NCI-H460 (cell line): Measurements from ENCODE around the gene STMN3. TPM values are rescaled to one million over a fixed set of nuclear protein-coding genes. Genes with fewer than 3 reads are reported as not detected.

Experiments used
- DNase-seq: peaks from one replicate; pipeline ENCODE4 v3.0.0-alpha.2; 2016; ENCODE audit warnings: low read depth; ENCODE audit errors: extremely low read depth
- total RNA-seq: library from RNA; depleted of rRNA; stranded (reverse); fragments of >200 nt; shearing (Covaris generic); gene quantifications from 2 replicates; pipeline ENCODE4 v1.2.3, GENCODE V29; 2014

The STMN3 gene
- total RNA-seq, 1 experiment from 2014 or later = 1.8 TPM

- DNase-seq = no peak
These were observed 40.0 kb upstream of the STMN3 start for GRCh38 chr20:63693083-63693732.

GRCh38 chr20:63692436-63693082 is 39.3 kb upstream of the STMN3 start:
- DNase-seq = peak; percentile 41

DNA sequence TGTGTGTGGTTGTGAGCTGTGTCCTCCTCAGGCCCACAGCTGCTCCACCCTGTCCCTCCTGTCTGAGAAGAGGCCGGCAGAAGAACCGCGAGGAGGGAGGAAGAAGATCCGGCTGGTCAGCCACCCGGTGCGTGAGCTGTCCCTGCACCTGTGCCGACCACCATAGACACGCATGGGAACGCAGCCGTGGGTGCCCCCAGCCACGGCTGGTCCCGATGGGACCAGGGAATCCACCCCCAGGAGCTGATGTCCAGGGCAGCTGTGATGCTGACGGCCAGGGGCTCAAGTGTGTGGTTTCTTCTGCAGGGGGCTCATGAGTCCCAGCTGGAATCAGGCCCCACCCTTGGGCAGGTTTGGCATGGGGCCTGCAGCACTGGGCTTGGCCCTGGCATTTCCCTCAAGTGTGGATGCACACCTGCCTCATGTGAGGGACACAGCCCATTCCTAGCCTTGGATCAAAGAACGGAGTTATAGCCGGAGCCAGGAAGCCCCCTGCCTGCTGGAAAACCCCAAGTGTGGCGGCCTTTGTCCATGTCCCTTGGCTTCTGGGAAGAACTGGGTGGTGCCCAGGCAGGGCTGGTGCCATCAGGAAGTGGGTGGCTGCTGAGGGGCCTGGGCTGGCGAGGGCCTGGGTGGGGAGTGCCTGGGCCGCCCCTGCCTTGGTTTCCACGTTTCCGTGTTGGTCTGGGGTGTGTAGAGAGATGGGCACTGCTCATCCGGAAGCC is 38.6 kb upstream of the STMN3 start:
- DNase-seq = no peak

DNA sequence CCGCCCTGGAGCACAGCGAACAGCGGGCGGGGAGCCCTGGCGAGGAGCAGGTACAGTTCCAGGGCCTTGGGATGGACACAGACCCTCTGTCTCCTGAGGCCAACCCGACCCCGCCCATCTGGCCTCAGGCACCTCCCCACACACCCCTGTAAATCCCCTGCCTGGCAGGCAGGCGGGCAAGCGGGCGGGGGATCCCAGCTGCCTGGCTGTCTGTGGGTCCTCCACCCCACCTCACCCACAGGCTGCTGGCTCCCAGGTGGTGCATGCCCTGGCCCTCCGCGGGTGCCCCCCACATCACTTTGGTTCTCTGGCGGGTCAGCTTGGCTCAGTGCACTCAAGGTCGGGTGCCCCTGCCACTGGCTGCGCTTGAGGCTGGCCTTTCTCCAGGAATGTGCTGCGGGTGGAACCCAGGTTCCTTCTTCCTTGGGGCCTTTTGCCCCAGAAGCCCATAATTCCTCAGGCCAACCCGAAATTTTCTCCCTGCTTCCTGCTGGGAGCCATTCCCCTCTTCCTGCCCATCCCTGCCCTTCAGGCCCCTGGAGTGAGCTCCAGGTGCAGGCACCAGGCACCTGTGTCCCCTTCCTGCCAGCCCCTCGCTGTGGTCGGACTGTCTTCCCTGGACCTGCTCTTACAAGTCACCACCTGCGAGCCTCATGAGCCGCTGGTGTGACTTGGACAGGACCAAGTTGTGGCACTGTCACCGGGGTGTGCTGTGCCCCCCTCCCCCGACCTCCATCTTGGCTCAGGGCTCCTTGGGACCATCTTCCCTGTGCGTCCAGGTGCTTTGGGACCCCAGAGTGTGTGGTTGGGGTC is 37.9 kb upstream of the STMN3 start:
- DNase-seq = no peak

- no peak for DNase-seq
These were observed 37.0 kb upstream of the STMN3 start for GRCh38 chr20:63690003-63690897.

DNA sequence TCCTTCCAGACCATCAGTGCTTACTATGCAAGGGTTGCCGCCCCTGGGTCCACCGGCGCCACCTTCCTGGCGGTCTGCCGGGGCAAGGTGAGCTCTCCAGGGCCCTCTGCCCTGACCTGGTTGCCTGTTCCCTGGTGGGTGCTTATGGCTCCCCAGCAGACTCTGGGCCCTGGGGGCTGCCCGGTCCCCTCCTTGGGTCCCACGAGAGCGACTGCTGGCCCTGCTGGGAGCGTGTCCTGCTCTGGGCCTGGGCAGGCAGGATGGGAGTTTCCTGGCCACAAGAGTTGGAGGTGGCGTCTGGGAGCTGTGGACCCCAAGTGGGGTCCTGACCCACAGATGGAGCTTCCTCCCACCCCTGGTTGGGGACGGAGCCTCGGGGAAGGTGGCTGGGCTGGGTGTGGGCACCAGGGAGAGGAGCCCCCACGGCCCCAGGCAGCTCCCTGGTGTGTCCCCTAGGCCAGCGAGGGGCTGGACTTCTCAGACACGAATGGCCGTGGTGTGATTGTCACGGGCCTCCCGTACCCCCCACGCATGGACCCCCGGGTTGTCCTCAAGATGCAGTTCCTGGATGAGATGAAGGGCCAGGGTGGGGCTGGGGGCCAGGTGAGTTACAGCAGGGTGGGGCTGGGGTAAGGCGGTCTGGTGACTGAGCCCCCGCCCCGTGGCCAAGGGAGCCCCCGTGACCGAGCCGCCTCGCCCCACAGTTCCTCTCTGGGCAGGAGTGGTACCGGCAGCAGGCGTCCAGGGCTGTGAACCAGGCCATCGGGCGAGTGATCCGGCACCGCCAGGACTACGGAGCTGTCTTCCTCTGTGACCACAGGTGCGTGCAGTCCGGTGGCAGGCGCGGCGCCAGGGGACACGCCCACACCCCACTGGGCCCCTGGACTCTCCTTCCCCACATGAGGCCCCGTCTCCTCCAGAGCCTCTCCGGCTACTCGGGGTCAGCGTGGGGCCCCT is 36.1 kb upstream of the STMN3 start:
- DNase-seq = no peak

DNA sequence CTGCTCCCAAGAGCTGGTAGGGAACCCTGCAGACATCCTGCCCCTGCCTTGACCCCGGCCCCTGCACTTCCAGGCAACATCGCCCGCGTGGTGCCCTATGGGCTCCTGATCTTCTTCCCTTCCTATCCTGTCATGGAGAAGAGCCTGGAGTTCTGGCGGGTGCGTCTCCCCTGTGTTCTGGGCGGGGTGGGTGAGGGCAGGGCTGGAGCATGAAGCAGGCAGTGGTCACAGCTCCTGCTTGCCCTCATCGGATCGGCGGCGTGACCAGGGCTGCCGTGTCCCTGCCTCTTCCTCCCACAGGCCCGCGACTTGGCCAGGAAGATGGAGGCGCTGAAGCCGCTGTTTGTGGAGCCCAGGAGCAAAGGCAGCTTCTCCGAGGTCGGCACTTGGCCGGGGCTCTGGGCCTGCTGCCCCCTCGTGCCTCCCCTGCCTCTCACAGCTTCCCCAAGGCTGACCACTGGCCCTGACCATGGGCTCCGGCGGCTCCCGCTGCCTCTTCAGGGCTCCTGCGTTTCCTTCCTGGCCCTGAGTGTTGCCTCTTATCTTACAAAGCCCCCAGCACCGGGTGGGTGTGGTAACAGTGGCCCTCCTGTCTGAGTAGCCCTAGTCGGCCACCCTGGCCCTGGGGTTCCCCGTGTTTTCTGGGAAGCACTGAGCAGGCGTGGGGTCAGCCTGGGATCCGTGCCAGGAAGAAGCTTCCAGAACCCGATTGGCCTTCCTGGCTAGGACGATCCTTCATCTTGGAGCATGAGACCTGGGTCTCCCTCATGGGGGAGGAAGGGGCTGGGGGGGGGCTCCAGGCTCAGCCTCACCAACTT is 35.2 kb upstream of the STMN3 start:
- no peak for DNase-seq

DNA sequence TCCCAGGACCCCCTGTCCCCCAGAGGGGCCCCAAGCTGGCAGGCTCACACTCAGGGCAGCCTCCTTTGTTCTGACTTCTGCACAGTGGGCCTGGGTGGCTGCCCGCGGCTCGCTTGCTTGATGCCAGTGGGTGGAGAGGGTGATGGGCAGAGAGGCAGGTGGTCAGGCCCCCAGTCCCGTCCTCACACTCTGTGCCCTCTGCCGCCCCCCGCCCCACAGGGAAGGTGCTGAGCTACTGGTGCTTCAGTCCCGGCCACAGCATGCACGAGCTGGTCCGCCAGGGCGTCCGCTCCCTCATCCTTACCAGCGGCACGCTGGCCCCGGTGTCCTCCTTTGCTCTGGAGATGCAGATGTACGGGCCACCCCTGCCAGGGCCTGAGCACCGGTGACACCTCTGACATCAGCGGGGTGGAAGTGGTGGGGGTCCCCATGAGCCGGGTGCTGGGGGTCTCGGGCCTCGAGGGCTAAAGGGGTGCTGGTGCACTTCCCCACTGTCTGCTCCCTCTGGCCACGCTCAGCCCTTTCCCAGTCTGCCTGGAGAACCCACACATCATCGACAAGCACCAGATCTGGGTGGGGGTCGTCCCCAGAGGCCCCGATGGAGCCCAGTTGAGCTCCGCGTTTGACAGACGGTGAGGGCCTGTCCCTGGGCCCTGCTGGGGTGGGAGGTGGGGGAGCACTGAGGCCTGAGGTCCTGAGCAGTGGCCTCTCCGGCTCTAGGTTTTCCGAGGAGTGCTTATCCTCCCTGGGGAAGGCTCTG is 34.4 kb upstream of the STMN3 start:
- no peak for DNase-seq

GRCh38 chr20:63686492-63687321 is 33.5 kb upstream of the STMN3 start:
- DNase-seq = peak; percentile 57

DNA sequence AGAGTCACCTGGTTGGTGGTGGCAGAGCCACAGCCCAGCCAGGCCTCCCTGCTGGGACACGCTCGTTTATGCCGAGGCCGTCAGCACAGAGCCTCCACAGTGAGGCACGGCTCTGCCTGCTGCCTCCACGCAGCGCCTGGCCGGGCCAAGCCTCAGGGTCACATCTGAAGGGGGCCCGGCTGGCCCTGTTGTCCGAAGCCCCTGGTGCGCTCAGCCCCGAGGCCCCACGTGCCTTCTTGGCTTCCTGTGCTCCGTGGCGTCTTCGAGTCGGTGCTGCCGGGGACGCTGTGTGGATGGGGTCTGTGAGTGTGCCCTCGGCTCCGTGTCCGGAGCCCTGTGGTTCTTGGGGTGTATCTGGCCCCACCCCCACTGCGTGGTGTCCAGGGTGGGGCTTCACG is 32.9 kb upstream of the STMN3 start:
- DNase-seq = no peak

DNA sequence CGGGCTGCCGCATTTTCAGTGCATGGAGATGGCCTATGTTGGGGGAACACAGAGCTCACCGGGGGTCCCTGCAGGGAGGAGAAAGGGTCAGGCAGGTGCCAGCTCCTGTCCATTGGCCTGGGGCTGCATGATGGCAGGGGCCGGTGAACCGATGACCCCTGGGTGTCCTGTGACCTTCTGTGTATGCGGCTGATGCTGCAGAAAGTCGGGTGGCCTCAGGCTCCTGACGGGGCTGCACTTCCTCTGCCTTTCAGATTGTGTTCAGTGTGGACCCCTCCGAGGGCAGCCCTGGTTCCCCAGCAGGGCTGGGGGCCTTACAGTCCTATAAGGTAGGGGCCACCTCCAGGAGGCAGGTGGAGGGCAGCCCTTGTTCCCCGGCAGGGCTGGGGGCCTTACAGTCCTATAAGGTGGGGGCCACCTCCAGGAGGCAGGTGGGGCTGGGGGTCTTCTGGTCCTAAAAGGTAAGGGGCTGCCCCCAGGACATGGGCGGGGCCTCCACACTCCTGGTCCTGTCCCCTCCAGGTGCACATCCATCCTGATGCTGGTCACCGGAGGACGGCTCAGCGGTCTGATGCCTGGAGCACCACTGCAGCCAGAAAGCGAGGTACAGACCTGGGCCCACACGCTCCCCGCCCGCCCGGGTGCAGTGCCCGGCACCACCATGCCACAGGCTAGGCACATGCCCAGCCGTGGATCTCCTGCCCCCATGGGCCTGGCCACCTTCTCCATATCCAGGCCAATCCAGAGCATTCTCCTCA is 32.2 kb upstream of the STMN3 start:
- no peak for DNase-seq

DNA sequence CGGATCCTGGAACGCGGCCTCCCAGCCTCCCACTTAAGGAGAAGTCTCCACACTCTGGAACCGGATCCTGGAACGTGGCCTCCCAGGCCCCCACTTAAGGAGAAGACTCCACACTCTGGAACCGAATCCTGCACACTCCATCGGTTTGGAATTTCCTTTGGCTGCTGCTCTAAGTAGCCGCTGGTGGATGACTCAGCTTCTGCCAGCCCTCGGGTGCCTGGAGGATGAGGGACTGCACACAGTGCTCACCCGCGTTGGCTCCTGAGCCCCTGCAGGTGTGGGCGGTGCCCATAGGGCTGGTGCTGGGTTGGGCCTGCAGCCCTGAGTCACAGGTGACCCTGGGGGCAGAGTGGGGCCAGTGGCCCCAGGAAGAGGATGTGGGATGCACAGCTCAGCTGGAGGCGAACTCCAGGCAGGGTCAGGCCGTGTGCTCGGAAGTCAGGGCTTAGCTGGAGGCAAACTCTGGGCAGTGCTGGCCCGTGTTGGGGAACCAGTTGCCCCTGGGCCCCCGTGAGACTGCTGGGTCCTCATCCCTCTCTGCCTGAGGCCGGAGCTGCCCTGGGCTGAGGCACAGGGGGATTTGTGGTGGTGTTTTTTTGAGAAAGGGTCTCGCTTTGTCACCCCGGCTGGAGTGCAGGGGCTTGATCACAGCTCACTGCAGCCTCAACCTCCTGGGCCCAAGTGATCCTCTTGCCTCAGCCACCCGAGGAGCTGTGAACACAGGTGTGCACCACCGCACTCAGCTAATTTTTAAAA is 29.3 kb upstream of the STMN3 start:
- DNase-seq = peak; percentile 81

DNA sequence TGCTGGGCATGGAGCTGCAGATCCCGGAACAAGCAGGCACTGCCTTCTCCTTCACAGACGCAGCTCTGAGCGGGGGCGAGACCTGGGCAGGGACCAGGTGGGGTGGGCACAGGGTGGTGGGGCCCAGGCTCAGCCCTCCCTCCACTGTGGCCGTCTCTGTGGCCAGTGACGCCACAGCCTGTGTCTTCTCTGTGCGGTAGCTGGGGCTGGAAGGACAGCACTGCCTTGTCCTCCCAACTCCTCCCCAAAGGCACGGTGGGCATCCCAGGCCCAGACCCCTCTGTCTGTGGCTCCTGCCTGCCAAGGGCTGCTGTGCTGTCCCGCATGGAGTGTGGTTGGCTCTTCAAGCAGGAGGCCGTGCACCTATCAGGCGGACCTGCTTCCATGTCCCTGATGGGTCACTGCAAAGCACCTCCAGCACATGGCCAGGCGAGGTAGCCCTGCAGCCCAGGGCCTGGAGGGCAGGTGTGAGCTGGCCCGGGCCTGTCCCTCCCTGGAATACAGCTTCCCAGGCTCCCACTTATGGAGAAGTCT is 28.5 kb upstream of the STMN3 start:
- no peak for DNase-seq

DNA sequence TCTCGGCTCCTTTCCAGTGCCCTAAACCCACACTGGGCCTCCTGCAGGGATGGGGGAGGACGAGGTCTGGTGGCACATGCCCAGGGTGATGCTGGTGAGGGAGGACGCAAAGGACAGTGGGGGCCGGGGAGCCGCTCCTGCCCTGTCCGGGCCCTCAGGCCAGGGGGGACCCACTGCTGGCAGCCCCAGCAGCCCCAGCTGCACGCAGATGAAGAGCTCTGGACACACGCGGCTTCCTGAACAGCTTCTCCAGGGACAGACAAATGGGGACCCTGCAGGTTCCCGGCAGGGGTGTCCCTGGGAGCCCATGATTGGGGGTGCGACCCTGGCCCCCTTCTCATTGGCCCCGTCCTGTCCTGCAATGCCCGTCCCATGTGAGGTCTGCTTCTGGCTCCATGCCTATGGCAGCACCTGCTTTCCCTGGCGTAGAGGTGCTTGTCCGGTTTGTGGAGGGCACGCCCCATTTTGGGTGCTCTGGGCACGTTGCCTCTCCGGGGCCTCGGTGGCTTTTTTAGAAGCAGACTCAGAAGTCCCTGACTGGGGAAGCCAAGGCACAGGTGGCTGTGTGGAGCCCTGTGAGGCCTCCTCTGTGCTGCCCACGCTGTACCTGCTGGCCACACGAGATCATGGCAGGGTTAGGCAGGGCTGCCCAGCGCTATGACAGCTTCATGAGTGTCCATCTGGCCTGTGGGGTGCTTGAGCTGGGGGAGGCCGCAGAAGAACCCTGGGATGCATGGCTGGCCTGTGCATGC is 27.8 kb upstream of the STMN3 start:
- DNase-seq = no peak
